ENCODE measurements around the gene KPTN. TPM values are rescaled to one million over a fixed set of nuclear protein-coding genes. Genes with fewer than 3 reads are reported as not detected.
A peak's percentile ranks its signal among the peaks of the same experiment; 100 is the strongest.

KPTN gene
- polyA plus RNA-seq, 3 donors = 9.5 to 9.7 (median 9.5) TPM

DNA sequence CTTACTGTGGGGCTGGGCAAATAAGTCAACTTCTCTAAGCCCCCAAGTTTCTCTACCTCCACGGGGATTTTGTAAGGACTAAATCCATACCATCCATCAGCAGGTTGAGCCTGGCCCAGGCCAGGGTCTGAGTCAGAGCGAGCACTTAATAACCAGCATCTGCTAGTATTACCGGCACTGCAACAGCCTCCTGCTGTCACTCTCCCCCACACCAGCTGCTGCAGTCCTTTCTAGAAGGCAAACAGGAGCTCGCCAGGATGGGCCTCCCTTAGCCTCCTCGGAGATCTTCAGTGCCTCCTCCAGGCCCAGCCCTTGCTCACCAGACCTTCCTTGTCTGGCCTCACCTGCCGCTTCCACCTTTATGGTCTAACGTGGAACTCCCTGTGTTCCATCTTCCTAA, 27.7 kb upstream of the KPTN start:
- H4K20me1 ChIP-seq (ENCODE audit: insufficient read depth, low read length) = peaks cover 78% of the 10 kb centered on the region
- no peak for DNase-seq

DNA sequence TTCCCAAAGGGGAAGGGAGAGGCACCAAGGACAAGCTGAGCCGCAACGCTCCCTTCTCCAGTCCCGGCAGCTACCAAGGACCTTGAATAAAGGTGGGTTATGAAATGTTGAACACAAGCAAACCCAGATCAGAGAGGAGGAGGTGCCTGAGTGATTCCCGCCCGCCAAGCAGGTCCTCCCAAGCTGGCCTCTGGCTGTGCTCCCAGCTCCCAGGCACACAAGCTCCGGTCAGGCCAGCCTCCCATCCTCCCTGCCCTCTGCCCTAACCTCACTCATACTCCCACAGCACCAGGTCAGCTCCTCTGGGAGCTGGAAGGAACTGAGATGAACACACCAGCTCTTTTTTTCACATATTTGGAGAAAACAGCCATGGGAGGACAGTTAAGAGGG, 27.1 kb upstream of the KPTN start:
- Mint-ChIP-seq H3K4me3 (no peak overlapping the region), H3K9me3 (no peaks in the 10 kb centered on the region), H3K4me1 (peaks cover 48% of the 10 kb centered on the region), H3K27me3 (ENCODE audit: low read depth in 3 of 3) (peaks cover 0 to 8% (median 0%) of the 10 kb centered on the region in 3 donors), H3K27ac (peak overlapping the region in 3 of 7 donors; percentile 62 to 99 (median 82)), H3K36me3 (peaks cover 23 to 43% of the 10 kb centered on the region in 2 donors)
- H3K27me3 ChIP-seq (ENCODE audit: control insufficient read depth in 2 of 2, insufficient read depth in 2 of 2, low read length in 2 of 2) = no peaks in the 10 kb centered on the region
- TF ChIP-seq, protein P1, sequence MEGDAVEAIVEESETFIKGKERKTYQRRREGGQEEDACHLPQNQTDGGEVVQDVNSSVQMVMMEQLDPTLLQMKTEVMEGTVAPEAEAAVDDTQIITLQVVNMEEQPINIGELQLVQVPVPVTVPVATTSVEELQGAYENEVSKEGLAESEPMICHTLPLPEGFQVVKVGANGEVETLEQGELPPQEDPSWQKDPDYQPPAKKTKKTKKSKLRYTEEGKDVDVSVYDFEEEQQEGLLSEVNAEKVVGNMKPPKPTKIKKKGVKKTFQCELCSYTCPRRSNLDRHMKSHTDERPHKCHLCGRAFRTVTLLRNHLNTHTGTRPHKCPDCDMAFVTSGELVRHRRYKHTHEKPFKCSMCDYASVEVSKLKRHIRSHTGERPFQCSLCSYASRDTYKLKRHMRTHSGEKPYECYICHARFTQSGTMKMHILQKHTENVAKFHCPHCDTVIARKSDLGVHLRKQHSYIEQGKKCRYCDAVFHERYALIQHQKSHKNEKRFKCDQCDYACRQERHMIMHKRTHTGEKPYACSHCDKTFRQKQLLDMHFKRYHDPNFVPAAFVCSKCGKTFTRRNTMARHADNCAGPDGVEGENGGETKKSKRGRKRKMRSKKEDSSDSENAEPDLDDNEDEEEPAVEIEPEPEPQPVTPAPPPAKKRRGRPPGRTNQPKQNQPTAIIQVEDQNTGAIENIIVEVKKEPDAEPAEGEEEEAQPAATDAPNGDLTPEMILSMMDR (IDR thresholded peaks at IDR 0.05) = no peak
- no peak for DNase-seq
- no peak overlapping the region for H3K4me2 ChIP-seq (replicated peaks; ENCODE audit: extremely low read depth, low read length, poor library complexity, severe bottlenecking)
- no peak overlapping the region for H2AFZ ChIP-seq (ENCODE audit: insufficient read depth, low read depth, low read length, poor library complexity, severe bottlenecking)
- peaks cover 30 to 32% of the 10 kb centered on the region in 2 donors for H3K4me1 ChIP-seq (ENCODE audit: control insufficient read depth in 1 of 2, insufficient read depth in 2 of 2, low read length in 2 of 2)
- H3K36me3 ChIP-seq (replicated peaks in 1 of 2; ENCODE audit: control insufficient read depth in 1 of 2, insufficient read depth in 2 of 2, low read length in 2 of 2) = peaks cover 8 to 45% of the 10 kb centered on the region in 2 donors
- no peaks in the 10 kb centered on the region for H3K9me3 ChIP-seq (replicated peaks in 1 of 2; ENCODE audit: control insufficient read depth in 1 of 2, insufficient read depth in 1 of 2, low read length in 2 of 2)
- intact Hi-C loops (cut with micrococcal nuclease) = loop anchor here (5.0 to 10.0 kb wide), 4 partner anchors 76 to 236 kb away; partner anchors contain the start of genes INAFM1 (in 1 of the 2) and NOP53 (in 1 of the 2)
- no peak overlapping the region for H3K9ac ChIP-seq (ENCODE audit: insufficient read depth, low read length, poor library complexity, severe bottlenecking)
- 100% methylated on average over 1 of the region's 6 CpGs for WGBS (ENCODE audit: insufficient coverage)
- H3K4me3 ChIP-seq (replicated peaks in 1 of 3; ENCODE audit: low read depth in 2 of 3, low read length in 3 of 3) = no peak overlapping the region
- H4K20me1 ChIP-seq (ENCODE audit: insufficient read depth, low read length) = peaks cover 83% of the 10 kb centered on the region
- H3K79me2 ChIP-seq (ENCODE audit: insufficient read depth, low read length) = peaks cover 87% of the 10 kb centered on the region
- H3K27ac ChIP-seq (ENCODE audit: low read depth in 1 of 2, low read length in 2 of 2) = peak overlapping the region in 1 of 2 donors; percentile 100

More for the DNA sequence above, 27.7 kb upstream of the KPTN start:
- H3K4me1 Mint-ChIP-seq = peaks cover 49% of the 10 kb centered on the region
- Histone ChIP-seq H2AFZ (ENCODE audit: insufficient read depth, low read depth, low read length, poor library complexity, severe bottlenecking) (no peak overlapping the region), H3K4me1 (ENCODE audit: control insufficient read depth in 1 of 2, insufficient read depth in 2 of 2, low read length in 2 of 2) (peaks cover 31 to 33% of the 10 kb centered on the region in 2 donors), H3K36me3 (replicated peaks in 1 of 2; ENCODE audit: control insufficient read depth in 1 of 2, insufficient read depth in 2 of 2, low read length in 2 of 2) (peaks cover 4 to 39% of the 10 kb centered on the region in 2 donors), H3K27ac (ENCODE audit: low read depth in 1 of 2, low read length in 2 of 2) (peak overlapping the region in 1 of 2 donors; percentile 100), H3K9me3 (replicated peaks in 1 of 2; ENCODE audit: control insufficient read depth in 1 of 2, insufficient read depth in 1 of 2, low read length in 2 of 2) (no peaks in the 10 kb centered on the region), H3K4me2 (replicated peaks; ENCODE audit: extremely low read depth, low read length, poor library complexity, severe bottlenecking) (no peak overlapping the region), H3K9ac (ENCODE audit: insufficient read depth, low read length, poor library complexity, severe bottlenecking) (no peak overlapping the region), H3K4me3 (replicated peaks in 1 of 3; ENCODE audit: low read depth in 2 of 3, low read length in 3 of 3) (no peak overlapping the region), H3K27me3 (ENCODE audit: control insufficient read depth in 2 of 2, insufficient read depth in 2 of 2, low read length in 2 of 2) (no peaks in the 10 kb centered on the region), H3K79me2 (ENCODE audit: insufficient read depth, low read length) (peaks cover 82% of the 10 kb centered on the region)
- WGBS (ENCODE audit: insufficient coverage) = 95% methylated on average over 7 of the region's 7 CpGs
- intact Hi-C loops (cut with micrococcal nuclease) = loop anchor here (5.0 to 10.0 kb wide), 4 partner anchors 77 to 237 kb away; partner anchors contain the start of genes INAFM1 (in 1 of the 2) and NOP53 (in 1 of the 2)
- H3K36me3 Mint-ChIP-seq = peaks cover 23 to 40% of the 10 kb centered on the region in 2 donors
- H3K27ac Mint-ChIP-seq = peak overlapping the region in 4 of 7 donors; percentile 27 to 100 (median 99)
- peaks cover 0 to 8% (median 0%) of the 10 kb centered on the region in 3 donors for H3K27me3 Mint-ChIP-seq (ENCODE audit: low read depth in 3 of 3)
- TF ChIP-seq, protein P1 (IDR thresholded peaks at IDR 0.05) = no peak
- no peak overlapping the region for H3K4me3 Mint-ChIP-seq
- H3K9me3 Mint-ChIP-seq = no peaks in the 10 kb centered on the region
